Activated CD4-positive, CD25-positive, alpha-beta regulatory T cell treated with anti-CD3 and anti-CD28 coated beads, Interleukin-2, amount 50 U/mL, for 16 hours (primary cell): ENCODE results near the gene KCNMB4.

ENCODE experiments used
- DNase-seq: peaks from one replicate; pipeline ENCODE4 v3.0.0-alpha.2; 2020; ENCODE audit warnings: low read depth, low spot score

The KCNMB4 gene

DNA sequence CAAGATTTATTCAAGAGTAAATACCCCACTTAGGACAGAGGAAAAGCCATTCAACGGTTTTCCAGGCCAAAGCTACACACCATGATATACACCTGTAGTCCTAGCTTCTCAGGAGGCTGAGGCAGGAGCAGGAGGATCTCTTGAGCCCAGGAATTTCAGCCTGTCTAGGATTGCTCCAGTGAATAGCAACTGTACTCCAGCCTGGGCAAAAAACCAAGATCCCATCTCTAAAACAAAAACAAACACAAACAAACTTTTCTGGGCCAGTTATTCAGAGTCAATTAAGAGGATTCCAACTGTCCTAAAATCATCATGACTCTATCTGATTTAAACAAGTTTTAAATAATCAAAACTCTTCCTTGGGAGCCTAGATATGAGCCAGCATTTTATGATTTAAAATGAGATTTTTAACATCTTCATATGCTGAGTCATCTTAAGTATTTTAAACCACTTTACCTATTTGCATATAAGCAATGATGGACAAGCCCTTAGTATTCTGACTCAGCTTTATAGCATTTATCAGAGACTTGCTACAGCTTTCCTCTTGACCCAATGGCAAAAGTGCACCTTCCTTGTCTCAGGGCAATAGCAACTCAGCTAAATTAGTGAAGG is 77.1 kb downstream of the KCNMB4 start:
- DNase-seq = no peak

DNA sequence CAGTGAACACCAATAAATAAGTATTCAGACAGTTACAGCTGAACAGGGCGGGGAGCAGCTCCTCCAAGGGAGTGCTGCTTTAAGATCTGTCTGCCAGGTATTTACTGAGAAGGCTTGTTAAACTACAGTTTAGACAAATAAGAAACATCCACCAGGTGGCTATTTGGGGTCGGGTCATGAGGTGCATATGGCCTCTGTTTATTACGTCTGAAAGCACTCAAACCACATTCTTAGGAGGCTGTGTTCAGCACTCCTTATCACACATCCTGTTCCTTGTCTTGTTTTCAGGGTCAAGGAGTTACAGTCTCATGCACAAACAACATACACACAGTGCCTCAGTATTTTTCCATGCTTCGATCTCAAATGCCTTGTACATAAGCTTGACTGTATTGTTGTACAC is 78.8 kb downstream of the KCNMB4 start:
- DNase-seq = no peak

DNA sequence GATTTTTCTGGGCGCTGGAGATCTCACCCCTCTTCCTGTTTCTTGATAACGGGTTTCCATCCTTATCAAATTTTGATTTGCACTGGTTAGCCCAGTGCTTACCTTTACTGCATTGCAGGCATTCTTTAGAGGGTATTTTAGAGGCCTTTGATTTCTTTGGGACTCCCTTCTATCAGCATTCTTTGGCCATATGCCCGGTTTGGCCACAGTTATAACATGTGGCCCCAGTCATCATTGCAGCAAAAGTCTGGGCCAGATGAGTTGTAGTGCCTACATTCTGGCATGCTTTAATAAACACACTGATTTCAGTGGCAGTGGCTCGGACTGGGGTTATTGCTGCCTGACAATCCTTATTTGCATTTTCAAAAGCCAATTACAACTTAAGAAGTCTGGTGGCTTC is 82.3 kb downstream of the KCNMB4 start:
- DNase-seq = no peak

DNA sequence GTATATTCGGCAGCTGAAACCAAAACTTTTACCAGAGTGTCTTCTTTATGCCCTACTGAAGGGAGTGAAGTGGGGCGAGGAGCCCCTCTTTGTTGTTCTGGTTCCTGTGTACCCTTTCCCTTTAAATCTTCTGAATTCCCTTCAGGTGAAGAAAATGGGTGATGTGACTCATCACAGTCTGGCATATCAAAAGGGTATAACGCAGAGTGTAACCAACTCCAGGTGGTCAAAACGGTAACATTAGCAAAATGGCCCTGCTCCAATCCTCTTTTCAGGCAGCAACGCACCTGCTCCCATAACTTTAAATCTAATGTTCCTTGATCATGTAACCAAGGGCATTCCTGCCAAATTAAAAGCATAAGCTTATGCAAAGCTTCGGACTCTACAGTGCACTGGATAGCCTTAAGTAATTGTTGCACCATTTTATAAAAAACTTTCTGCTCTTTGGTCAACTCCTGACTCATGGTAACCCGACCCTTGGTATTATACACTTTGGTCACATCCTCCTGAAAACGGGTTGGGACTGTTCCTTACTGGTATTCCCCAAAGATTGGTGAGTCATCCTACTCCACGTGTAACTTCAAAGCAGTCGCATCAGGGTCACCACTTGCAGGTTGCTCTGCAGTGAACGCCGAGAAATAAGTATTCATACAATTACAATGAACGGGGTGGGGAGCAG is 83.1 kb downstream of the KCNMB4 start:
- no peak for DNase-seq

GRCh38 chr12:70449753-70450341 is 83.8 kb downstream of the KCNMB4 start:
- DNase-seq = no peak

- no peak for DNase-seq
Measured at GRCh38 chr12:70451528-70451927, 85.4 kb downstream of the KCNMB4 start.

GRCh38 chr12:70456953-70457352 is 90.9 kb downstream of the KCNMB4 start:
- DNase-seq = no peak

DNA sequence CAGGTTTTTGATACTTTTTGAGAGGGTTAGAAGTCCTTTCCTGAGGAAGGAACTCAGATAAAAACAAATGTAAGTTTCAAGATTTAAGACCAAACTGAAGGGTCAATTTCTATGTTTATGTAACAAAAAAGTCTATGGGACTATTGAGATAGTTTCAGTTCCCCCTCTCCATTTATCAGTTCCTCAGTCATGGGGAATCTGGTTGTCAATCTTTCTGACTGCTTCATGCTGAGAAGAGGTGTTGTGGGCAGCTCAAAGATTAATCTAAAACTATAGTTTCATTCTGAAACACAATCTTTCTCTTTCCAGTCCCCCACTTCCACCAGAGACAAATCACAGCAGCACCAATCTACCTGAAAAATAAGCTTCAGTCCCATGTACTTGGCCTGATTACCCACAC is 93.7 kb downstream of the KCNMB4 start:
- no peak for DNase-seq

DNA sequence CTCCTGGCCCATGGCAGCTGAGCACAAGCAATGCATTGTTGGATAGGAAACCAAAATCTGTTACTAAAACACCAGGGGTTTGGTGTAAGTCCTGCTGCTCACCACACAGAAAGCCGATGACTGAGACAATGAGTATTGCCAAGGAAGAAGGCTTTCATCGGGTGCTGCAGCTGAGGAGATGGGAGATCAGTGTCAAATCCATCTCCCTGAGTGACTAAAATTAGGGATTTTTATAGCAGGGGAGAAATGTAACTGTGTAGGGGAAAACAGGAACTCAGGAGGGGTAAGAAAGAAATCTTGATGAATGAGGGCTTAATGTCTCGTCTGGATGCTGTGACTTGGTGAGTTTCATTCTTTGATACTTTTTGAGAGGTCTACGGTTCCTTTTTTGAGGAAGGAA is 97.9 kb downstream of the KCNMB4 start:
- no peak for DNase-seq

DNA sequence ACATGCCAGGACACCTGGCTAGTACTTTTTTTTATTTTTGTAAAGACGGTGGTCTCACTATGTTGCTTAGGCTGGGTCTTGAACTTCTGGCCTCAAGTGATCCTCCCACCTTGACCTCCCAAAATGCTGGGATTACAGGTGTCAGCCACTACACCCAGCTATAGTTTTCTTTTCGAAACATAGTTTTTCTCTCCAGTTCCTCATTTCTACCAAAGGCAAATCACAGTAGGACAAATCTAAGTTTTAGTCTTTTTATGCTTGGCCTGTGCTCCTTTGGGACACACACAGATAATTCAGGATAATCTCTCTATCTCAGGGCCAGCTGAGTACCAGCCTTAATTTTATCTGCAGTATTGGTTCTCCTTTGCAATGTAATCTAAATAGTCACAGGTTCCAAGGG is 100.7 kb downstream of the KCNMB4 start:
- no peak for DNase-seq

DNA sequence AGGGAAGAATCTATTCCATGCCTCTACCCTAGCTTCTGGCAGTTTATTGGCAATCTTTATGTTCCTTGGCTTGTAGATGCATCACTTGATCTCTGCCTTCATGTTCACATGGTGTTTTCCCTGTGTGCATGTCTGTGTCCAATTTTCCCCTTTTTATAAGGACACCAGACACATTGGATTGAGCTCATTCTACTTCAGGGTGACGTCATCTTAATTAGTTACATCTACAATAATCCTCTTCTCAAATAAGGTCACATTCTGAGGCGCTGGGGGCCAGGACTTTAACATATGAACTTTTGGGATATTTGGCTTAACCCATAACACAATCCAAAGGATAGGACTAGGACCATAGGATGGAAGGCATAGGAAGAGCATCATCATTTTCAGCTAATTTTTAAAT is 101.4 kb downstream of the KCNMB4 start:
- DNase-seq = no peak

GRCh38 chr12:70467918-70468733 is 102.0 kb downstream of the KCNMB4 start:
- DNase-seq = no peak

- DNase-seq = no peak
Measured at GRCh38 chr12:70468741-70469140, 102.7 kb downstream of the KCNMB4 start.

GRCh38 chr12:70469221-70469820 is 103.2 kb downstream of the KCNMB4 start:
- no peak for DNase-seq

DNA sequence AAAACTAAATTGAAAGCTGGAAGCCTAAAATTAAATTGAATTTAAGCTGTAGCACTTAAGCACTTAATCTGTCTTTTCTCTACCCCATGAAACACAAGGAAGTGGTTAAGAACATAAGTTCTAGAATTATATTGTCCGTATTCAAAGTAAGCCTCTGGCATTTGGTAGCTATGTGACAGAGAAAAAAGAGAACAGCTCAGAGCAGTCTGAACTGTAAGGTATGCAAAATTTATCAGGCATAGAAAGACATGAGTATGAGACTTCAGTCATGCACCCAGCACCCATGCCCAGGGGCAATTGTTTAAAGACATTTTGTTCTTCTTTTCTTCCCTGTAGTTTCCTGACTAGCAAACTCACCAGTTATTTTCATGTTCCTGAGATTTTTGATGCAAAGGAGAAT is 116.7 kb downstream of the KCNMB4 start:
- no peak for DNase-seq
